Activated gamma-delta T cell treated with anti-CD3 and anti-CD28 coated beads, Interleukin-2, amount 50 U/mL, for 16 hours (primary cell): ENCODE results near the gene CTNNA2.

Source experiments
- DNase-seq: peaks from one replicate; pipeline ENCODE4 v3.0.0-alpha.2; 2020; ENCODE audit warnings: low read depth

Gene CTNNA2

GRCh38 chr2:80496346-80496745 lies 983.5 kb downstream of the CTNNA2 start:
- no peak for DNase-seq

DNA sequence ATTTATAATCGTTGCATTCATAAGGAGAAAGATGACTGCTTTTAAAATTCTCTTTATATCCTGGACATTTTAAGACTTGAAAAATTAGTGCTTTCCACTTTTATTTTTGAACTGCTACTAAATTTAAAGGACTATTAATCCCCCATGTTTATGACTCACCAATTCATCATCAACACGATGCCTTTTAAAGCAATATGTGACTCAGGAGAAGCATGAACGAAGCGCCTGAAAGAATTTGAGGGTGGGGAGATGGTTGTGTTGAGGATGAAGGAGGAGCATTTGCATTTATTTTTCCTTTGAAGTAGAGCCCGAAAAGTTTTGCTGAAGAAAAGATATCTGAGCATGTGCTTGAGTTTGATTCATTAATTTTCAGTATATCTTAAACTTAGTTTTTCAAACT lies 983.9 kb downstream of the CTNNA2 start:
- no peak for DNase-seq

DNA sequence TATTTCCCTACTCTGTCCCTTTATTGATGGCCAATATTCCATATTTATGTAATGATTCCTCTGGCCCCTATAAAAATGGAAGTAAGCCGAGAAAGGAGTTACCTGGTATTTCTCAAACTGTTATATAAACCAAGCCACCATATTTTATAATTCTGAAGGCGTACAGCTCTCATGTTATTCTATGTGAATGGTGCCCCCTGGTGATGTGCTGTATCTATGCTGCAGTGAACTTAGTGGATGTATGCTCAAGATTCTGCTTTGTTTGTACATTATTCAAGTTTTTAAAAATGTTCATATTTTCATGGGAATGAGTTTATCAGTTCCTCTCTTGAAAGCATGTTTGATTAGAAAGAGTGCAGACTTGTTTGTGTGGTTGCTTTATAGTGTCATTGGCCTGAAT lies 986.2 kb downstream of the CTNNA2 start:
- no peak for DNase-seq

DNA sequence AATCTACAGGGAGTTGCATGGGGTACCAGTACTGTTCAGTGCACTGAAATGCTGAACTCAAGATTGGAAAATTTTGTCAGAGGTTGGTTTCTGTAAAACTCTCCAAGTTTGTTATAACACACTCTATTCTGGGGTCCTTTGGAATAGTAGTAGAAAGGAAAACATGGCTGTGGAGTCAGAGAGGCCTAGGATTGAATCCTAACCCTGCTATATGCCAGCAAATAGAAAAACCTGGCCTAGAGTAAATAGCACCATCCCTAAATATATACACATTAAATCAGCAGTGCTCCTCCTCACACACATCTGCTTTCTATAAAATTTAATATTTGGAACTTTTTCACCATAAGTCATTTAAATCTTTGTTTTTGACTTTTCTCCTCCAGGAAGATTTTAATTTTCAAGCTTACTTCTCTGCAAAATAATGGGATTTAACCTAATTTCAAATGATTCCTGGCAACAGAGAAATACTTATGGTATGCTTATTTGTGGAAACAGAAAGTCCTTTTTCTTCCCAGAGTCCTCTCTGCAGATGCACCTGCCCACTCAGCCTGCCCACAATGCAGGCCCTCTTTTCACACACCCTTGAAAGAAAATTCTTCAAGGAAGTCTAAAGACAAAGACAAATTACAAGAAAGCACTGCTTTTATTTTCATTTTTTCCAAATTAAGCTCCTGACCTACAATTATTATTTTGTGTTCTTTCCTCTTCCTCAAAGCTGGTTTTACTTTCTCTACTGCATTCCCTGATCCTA lies 989.2 kb downstream of the CTNNA2 start:
- DNase-seq, result no peak

DNA sequence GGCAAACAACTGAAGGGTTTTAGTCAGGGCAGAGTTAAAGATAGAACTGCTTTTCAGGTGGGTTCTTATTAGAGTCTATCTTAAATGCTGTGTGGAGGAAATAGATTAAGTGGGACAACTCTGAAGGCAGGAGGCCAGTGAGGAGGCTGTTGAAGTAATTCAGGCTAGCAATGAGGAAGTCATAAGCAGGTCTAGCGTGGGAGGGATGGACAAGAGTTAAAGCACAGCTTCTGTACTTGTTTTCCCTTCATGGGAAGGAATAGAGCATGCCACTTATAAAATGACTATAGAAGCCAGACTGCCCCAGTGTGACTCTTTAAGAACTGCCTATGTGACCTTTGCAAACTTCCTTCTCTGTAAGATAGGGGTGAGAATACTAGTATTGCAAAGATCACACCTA lies 993.7 kb downstream of the CTNNA2 start:
- no peak for DNase-seq

GRCh38 chr2:80510716-80511115 lies 997.9 kb downstream of the CTNNA2 start:
- no peak for DNase-seq

- no peak for DNase-seq
These were observed 1003.1 kb downstream of the CTNNA2 start for GRCh38 chr2:80515964-80516363.

- no peak for DNase-seq
These were observed 1004.5 kb downstream of the CTNNA2 start for GRCh38 chr2:80517316-80517715.

GRCh38 chr2:80519121-80519643 lies 1006.3 kb downstream of the CTNNA2 start:
- DNase-seq, result no peak

DNA sequence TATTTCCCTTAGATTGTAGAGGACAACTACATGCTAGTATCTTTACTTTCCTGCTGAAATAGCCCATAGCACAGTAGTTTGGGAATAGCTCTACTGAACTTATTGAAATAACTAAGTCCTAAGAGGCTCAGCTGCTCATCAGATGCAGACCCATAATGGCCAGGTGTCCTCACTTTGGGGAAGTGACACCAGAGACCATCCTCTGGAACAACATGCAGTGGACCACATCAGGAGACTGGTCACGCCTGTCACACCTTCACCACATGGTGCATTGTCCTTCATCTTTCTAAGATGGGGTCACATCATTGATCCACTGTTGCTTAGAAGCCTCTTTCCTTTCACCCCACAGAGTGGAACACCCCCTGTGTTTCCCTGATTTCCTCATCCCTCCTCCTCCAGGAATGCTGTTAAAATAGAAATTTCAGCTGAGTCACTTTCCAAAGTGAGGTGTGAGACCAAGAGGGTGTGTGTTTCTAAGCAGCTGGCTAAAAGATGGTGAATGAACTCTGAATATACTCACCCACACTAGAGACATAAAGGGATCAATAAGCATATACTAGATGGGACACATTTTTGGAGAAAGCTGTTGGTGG lies 1006.9 kb downstream of the CTNNA2 start:
- DNase-seq, result no peak

GRCh38 chr2:80525152-80525551 lies 1012.3 kb downstream of the CTNNA2 start:
- DNase-seq, result no peak

GRCh38 chr2:80527119-80527518 lies 1014.3 kb downstream of the CTNNA2 start:
- DNase-seq, result no peak

GRCh38 chr2:80529466-80530165 lies 1016.8 kb downstream of the CTNNA2 start:
- no peak for DNase-seq

DNA sequence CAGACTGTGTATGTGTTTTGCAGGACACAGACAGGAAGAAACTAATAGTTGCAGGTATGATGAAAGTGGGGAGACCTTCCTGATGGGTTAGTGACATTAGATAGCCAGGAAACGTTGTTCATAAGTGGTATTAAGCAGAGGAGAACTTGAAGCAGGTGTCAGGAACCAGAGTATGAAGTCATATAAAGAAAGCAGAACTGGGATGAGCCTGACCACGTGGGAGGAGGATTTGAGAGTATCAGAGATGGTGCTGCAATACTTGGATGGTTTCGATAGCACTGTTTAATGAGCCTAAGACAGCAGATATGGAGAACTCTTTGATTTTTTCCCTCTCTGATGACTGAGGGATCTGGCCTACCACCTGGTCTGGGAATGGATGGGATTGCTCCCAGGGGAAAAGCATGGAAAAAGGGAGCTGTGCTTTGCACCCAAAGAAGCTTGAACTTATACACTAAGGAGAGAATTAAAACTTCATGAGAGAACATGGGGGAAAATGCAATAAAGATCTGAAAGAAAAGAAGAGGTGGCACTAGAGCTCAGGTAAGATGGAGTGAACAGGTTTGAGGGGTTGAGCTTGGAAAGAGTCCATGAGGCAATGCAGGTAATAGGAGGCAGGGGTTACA lies 1017.7 kb downstream of the CTNNA2 start:
- no peak for DNase-seq

DNA sequence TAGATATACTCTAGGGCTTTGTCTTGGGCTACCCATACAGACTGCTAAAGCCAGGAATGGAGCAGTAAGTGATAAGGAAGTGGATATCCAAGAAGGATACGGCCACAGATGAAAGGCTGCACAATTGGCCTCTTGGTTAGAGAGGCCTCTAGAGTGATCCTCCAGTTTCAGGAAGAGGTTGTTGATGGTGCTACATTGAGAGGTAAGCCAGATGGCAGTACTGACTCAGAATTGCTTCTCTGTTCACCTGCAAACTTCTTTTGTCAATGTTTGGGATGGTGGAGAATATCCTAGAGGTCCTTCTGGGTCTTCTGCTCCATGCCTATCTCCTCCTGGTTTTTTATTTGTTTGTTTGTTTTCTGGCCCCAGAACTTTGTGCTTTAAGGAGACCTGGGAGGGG lies 1018.5 kb downstream of the CTNNA2 start:
- DNase-seq, result no peak

DNA sequence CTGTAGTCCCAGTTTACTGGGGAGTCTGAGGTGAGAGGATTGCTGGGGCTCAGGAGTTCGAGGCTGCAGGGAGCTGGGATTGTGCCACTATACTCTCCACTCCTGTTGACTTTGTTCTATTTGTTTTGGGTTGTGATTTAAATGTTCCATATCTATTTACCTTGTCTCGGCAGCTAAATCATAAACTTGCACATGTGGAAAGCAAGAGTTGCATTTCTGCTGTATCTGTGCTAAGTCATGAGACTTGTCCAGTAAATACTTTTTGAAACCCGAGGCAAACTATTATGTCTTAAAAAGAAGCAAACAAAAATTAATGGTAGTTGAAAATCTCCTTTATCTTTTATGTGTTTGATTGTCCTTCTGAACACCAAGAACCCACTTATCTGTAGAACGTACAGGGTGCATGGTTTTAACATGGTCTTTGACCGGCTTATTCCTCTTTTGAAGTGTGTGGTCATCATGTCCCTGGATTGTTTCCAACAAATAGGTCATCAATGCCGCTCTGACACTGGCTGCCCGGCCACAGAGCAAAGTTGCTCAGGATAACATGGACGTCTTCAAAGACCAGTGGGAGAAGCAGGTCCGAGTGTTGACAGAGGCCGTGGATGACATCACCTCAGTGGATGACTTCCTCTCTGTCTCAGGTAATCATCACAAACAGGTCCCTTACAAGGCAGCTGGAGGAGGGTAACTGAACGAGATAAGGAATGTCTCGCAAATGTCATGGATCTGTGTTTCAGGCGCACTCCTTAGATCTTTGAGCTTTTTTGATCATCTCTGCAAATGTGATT lies 1032.8 kb downstream of the CTNNA2 start:
- no peak for DNase-seq

- DNase-seq, result no peak
These were observed 1033.9 kb downstream of the CTNNA2 start for GRCh38 chr2:80546766-80547165.

GRCh38 chr2:80547344-80547743 lies 1034.5 kb downstream of the CTNNA2 start:
- DNase-seq, result no peak

GRCh38 chr2:80548469-80548868 lies 1035.6 kb downstream of the CTNNA2 start:
- DNase-seq, result no peak

- DNase-seq, result no peak
These were observed 1037.0 kb downstream of the CTNNA2 start for GRCh38 chr2:80549901-80550300.

DNA sequence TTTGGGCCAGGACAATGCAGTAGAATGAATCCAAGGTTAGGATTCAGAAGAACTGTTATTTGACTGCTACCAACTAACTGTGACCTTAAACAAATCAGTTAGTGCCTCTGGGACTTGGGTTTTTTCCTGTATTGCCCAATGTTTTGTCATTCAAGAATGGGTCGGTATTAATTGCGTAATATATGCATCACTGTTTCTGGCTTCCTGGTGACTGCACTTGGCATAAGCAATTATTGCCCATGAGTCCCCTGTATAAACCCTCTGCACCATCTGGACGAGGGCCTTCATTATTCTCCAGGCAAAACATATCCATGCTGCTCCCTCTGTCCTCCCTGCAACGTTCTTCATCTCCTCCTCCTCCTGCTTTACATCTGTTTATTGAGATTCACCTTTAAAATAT lies 1047.5 kb downstream of the CTNNA2 start:
- no peak for DNase-seq

- DNase-seq, result no peak
These were observed 1055.2 kb downstream of the CTNNA2 start for GRCh38 chr2:80568011-80568410.
